ENCODE results near the gene MRPL14. TPM values are rescaled to one million over a fixed set of nuclear protein-coding genes. Genes with fewer than 3 reads are reported as not detected.

The MRPL14 gene
- total and polyA plus RNA-seq, 10 of the 15 experiments (the other 5 are each of a cell fraction or from before 2014, with no cell fraction given), result 80.5 to 294 (median 122) TPM

DNA sequence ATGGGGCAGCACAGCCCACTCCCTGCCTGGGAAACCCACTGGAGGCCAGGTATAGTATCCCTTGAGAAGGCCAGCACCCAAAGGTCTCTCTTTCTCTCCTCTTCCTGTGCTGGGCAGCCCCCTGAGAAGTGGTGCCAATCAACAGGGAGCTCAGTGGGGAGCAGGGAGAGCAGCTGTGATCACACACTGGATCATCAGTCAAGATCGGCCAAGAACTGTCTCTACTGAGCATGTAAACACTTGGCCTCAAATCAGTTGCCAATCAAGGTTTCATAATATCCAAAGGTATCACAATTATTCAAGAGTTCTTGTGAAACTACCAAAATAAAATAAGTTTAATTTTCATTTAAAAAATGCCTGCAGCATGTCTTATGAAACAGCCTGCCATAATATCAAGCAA is 18.8 kb downstream of the MRPL14 start:
- CTCF ChIA-PET, result interaction anchor here (1.0 kb wide), 1 partner anchor 12 kb away, joined by 6 read pairs; no protein-coding TSS in a partner anchor
- SMC1A ChIA-PET (ENCODE audit: uncharacterized antibody, unreplicated experiment), result interaction anchor here (1.3 kb wide), 1 partner anchor 11 kb away, joined by 3 read pairs; no protein-coding TSS in a partner anchor
- no peak for FAIRE-seq
- in situ Hi-C loops (cut with MboI) (loop anchor here (10.0 kb wide), 2 partner anchors 46 to 126 kb away; partner anchors contain the start of gene CAPN11), intact Hi-C loops (cut with micrococcal nuclease; ENCODE audit: unreplicated experiment) (no loop called here)
- Histone ChIP-seq H4K20me1 (ENCODE audit: control insufficient read depth, insufficient read depth) (no peaks in the 10 kb centered on the region), H3K4me3 (no peak overlapping the region), H3K27me3 (replicated peaks in 1 of 2; ENCODE audit: control insufficient read depth in 2 of 2, insufficient read depth in 2 of 2, low read length in 1 of 2) (no peaks in the 10 kb centered on the region), H3K4me2 (ENCODE audit: control insufficient read depth, insufficient read depth) (no peak overlapping the region), H3K9me3 (replicated peaks; ENCODE audit: control insufficient read depth, insufficient read depth, low read length) (no peaks in the 10 kb centered on the region), H3K4me1 (ENCODE audit: control insufficient read depth, insufficient read depth, low read length) (no peaks in the 10 kb centered on the region), H2AFZ (ENCODE audit: control insufficient read depth, low read depth, low read length) (no peak overlapping the region), H3K9ac (ENCODE audit: control insufficient read depth, insufficient read depth, low read length) (no peak overlapping the region), H3K27ac (ENCODE audit: control insufficient read depth, insufficient read depth) (no peak overlapping the region), H3K36me3 (ENCODE audit: control insufficient read depth in 2 of 2, insufficient read depth in 2 of 2, low read length in 1 of 2) (peaks cover 28 to 34% of the 10 kb centered on the region in 2 experiments), H3K79me2 (ENCODE audit: control insufficient read depth, insufficient read depth, low read length) (no peaks in the 10 kb centered on the region)
- BruUV-seq (replicated peaks), result no TSS peak
- POLR2A ChIA-PET, result no interaction called here
- 100% methylated on average over 1 of the region's 1 CpG for WGBS (ENCODE audit: insufficient coverage, insufficient replicate concordance, low lambda C conversion rate, missing lambda C conversion rate)
- DNase-seq (ENCODE audit: low read depth, low spot score), result no peak
- ATAC-seq, result no peak
- TF ChIP-seq CBX5 (IDR thresholded peaks at IDR 0.05; ENCODE audit: low read depth) (no peak), PAX5 (IDR thresholded peaks at IDR 0.05; ENCODE audit: borderline replicate concordance, low read depth, low read length) (no peak), LARP7 (IDR thresholded peaks at IDR 0.05) (no peak), CBX3 (IDR thresholded peaks at IDR 0.05; ENCODE audit: borderline replicate concordance, low read depth) (no peak), NBN (IDR thresholded peaks at IDR 0.05) (no peak)
- RAD21 ChIA-PET (ENCODE audit: unreplicated experiment), result no interaction called here

DNA sequence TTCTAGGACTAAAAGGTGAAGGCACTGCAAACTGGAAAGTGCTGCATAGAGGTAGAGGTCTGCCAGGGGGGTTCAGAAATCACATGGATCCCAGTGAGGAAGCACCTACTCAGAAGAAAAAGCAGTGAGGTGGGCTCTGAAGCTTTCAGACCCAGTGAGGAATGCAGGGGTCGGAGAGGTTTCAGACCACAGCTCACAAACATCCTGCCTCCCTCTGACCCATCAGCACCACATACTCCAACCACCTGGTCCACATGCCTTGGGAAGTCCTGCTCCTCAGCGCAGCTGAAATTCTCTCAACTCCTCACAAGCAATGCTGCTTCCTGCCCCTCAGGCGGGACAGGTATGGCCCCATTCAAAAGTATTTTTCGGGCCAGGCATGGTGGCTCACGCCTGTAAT is 20.2 kb downstream of the MRPL14 start:
- H3K9ac ChIP-seq (ENCODE audit: control insufficient read depth, insufficient read depth, low read length), result no peak overlapping the region
- FAIRE-seq (no peak), DNase-seq (ENCODE audit: low read depth, low spot score) (no peak), ATAC-seq (no peak)
- in situ Hi-C loops (cut with MboI) (loop anchor here (10.0 kb wide), 2 partner anchors 48 to 128 kb away; partner anchors contain the start of gene CAPN11), intact Hi-C loops (cut with micrococcal nuclease; ENCODE audit: unreplicated experiment) (no loop called here)
- ChIA-PET RAD21 (ENCODE audit: unreplicated experiment) (no interaction called here), SMC1A (ENCODE audit: uncharacterized antibody, unreplicated experiment) (interaction anchor here (1.3 kb wide), 1 partner anchor 9 kb away, joined by 3 read pairs; no protein-coding TSS in a partner anchor), POLR2A (no interaction called here), CTCF (interaction anchor here (1.3 to 1.7 kb wide), 2 partner anchors 9 to 11 kb away, joined by 4 read pairs; no protein-coding TSS in a partner anchor)
- H4K20me1 ChIP-seq (ENCODE audit: control insufficient read depth, insufficient read depth), result no peaks in the 10 kb centered on the region
- no peak overlapping the region for H2AFZ ChIP-seq (ENCODE audit: control insufficient read depth, low read depth, low read length)
- no TSS peak for BruUV-seq (replicated peaks)
- WGBS (ENCODE audit: insufficient coverage, insufficient replicate concordance, low lambda C conversion rate, missing lambda C conversion rate), result 100% methylated on average over 5 of the region's 5 CpGs
- H3K27ac ChIP-seq (ENCODE audit: control insufficient read depth, insufficient read depth), result no peak overlapping the region
- H3K27me3 ChIP-seq (replicated peaks in 1 of 2; ENCODE audit: control insufficient read depth in 2 of 2, insufficient read depth in 2 of 2, low read length in 1 of 2), result no peaks in the 10 kb centered on the region
- H3K79me2 ChIP-seq (ENCODE audit: control insufficient read depth, insufficient read depth, low read length), result no peaks in the 10 kb centered on the region
- no peaks in the 10 kb centered on the region for H3K9me3 ChIP-seq (replicated peaks; ENCODE audit: control insufficient read depth, insufficient read depth, low read length)
- H3K4me2 ChIP-seq (ENCODE audit: control insufficient read depth, insufficient read depth), result no peak overlapping the region
- H3K36me3 ChIP-seq (ENCODE audit: control insufficient read depth in 2 of 2, insufficient read depth in 2 of 2, low read length in 1 of 2), result peaks cover 17 to 32% of the 10 kb centered on the region in 2 experiments
- no peak overlapping the region for H3K4me3 ChIP-seq
- H3K4me1 ChIP-seq (ENCODE audit: control insufficient read depth, insufficient read depth, low read length), result no peaks in the 10 kb centered on the region
- TF ChIP-seq WRNIP1 (IDR thresholded peaks at IDR 0.05; ENCODE audit: borderline replicate concordance, low read depth, low read length) (no peak), FOXK2 (IDR thresholded peaks at IDR 0.05) (no peak), MYB (IDR thresholded peaks at IDR 0.05; ENCODE audit: borderline replicate concordance, low read depth, low read length) (no peak), POLR2A (IDR thresholded peaks at IDR 0.05; ENCODE audit: low read depth, low read length) (no peak), NFYB (IDR thresholded peaks at IDR 0.05; ENCODE audit: insufficient read depth, low read depth, low read length) (no peak), TAF1 (IDR thresholded peaks at IDR 0.05; ENCODE audit: borderline replicate concordance, low read depth, low read length) (no peak)
- TF ChIP-seq, protein P1, sequence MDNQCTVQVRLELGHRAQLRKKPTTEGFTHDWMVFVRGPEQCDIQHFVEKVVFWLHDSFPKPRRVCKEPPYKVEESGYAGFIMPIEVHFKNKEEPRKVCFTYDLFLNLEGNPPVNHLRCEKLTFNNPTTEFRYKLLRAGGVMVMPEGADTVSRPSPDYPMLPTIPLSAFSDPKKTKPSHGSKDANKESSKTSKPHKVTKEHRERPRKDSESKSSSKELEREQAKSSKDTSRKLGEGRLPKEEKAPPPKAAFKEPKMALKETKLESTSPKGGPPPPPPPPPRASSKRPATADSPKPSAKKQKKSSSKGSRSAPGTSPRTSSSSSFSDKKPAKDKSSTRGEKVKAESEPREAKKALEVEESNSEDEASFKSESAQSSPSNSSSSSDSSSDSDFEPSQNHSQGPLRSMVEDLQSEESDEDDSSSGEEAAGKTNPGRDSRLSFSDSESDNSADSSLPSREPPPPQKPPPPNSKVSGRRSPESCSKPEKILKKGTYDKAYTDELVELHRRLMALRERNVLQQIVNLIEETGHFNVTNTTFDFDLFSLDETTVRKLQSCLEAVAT (IDR thresholded peaks at IDR 0.05), result no peak
- TF ChIP-seq, protein P2, sequence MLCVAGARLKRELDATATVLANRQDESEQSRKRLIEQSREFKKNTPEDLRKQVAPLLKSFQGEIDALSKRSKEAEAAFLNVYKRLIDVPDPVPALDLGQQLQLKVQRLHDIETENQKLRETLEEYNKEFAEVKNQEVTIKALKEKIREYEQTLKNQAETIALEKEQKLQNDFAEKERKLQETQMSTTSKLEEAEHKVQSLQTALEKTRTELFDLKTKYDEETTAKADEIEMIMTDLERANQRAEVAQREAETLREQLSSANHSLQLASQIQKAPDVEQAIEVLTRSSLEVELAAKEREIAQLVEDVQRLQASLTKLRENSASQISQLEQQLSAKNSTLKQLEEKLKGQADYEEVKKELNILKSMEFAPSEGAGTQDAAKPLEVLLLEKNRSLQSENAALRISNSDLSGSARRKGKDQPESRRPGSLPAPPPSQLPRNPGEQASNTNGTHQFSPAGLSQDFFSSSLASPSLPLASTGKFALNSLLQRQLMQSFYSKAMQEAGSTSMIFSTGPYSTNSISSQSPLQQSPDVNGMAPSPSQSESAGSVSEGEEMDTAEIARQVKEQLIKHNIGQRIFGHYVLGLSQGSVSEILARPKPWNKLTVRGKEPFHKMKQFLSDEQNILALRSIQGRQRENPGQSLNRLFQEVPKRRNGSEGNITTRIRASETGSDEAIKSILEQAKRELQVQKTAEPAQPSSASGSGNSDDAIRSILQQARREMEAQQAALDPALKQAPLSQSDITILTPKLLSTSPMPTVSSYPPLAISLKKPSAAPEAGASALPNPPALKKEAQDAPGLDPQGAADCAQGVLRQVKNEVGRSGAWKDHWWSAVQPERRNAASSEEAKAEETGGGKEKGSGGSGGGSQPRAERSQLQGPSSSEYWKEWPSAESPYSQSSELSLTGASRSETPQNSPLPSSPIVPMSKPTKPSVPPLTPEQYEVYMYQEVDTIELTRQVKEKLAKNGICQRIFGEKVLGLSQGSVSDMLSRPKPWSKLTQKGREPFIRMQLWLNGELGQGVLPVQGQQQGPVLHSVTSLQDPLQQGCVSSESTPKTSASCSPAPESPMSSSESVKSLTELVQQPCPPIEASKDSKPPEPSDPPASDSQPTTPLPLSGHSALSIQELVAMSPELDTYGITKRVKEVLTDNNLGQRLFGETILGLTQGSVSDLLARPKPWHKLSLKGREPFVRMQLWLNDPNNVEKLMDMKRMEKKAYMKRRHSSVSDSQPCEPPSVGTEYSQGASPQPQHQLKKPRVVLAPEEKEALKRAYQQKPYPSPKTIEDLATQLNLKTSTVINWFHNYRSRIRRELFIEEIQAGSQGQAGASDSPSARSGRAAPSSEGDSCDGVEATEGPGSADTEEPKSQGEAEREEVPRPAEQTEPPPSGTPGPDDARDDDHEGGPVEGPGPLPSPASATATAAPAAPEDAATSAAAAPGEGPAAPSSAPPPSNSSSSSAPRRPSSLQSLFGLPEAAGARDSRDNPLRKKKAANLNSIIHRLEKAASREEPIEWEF (IDR thresholded peaks at IDR 0.05; ENCODE audit: insufficient replicate concordance, low read depth, low read length), result no peak

Data from GM12878 (cell line).